Keratinocyte (primary cell): ENCODE measurements around the gene SPATS2. TPM values are rescaled to one million over a fixed set of nuclear protein-coding genes. Genes with fewer than 3 reads are reported as not detected.

Experiments used
- DNase-seq: peaks from one replicate; pipeline ENCODE4 v3.0.0-alpha.2; 2011; ENCODE audit warnings: low read depth, missing footprints, low spot score
- FAIRE-seq: peaks from 2 replicates; lab custom pipeline; 2011; peaks lifted over from hg19 to GRCh38; lab: Jason Lieb, UNC
- H2AFZ ChIP-seq: 2 replicates; pipeline ENCODE4 v1.6.0; 2012; ENCODE audit warnings: low read length, control low read depth, inconsistent platforms; ENCODE audit not compliant: control insufficient read depth
- H3K27ac ChIP-seq: 2 replicates; pipeline ENCODE4 v1.5.1; 2011; ENCODE audit warnings: low read length; ENCODE audit not compliant: control insufficient read depth, insufficient read depth
- H3K27me3 ChIP-seq: 3 replicates; pipeline ENCODE4 v1.6.0; 2011; ENCODE audit warnings: low read length; ENCODE audit not compliant: control insufficient read depth, insufficient read depth; ENCODE audit errors: extremely low read depth
- H3K36me3 ChIP-seq, 2 experiments: 2 replicates in 1 of 2; 3 replicates in 1 of 2; pipeline ENCODE4 v1.5.1; 2011; ENCODE audit warnings: low read length in 2 of 2, mild to moderate bottlenecking in 1 of 2; ENCODE audit not compliant: control insufficient read depth in 2 of 2, insufficient read depth in 2 of 2; ENCODE audit errors: extremely low read depth in 1 of 2
- H3K4me1 ChIP-seq: 3 replicates; pipeline ENCODE4 v1.5.1; 2011; ENCODE audit warnings: low read length; ENCODE audit not compliant: control insufficient read depth, insufficient read depth; ENCODE audit errors: extremely low read depth
- H3K4me2 ChIP-seq: 3 replicates; pipeline ENCODE4 v1.6.0; 2011; ENCODE audit warnings: low read depth, low read length; ENCODE audit not compliant: control insufficient read depth, insufficient read depth; ENCODE audit errors: extremely low read depth
- H3K4me3 ChIP-seq, 3 experiments: fragments of 200-600 bp in 1 of 3; sonication (generic) in 1 of 3; 2 replicates in 2 of 3; 3 replicates in 1 of 3; pipeline ENCODE4 v1.5.1; 2011 to 2016; ENCODE audit warnings: low read length in 3 of 3, mild to moderate bottlenecking in 3 of 3, control low read depth in 2 of 3, inconsistent platforms in 1 of 3, low read depth in 1 of 3, mixed read lengths in 1 of 3, mixed run types in 1 of 3, moderate library complexity in 1 of 3; ENCODE audit not compliant: control insufficient read depth in 2 of 3, insufficient read depth in 2 of 3; ENCODE audit errors: extremely low read depth in 1 of 3
- H3K79me2 ChIP-seq: 2 replicates; pipeline ENCODE4 v1.6.0; 2012; ENCODE audit warnings: low read length; ENCODE audit not compliant: control insufficient read depth, insufficient read depth
- H3K9ac ChIP-seq: 3 replicates; pipeline ENCODE4 v1.6.0; 2011; ENCODE audit warnings: low read length; ENCODE audit not compliant: control insufficient read depth, insufficient read depth; ENCODE audit errors: extremely low read depth
- H3K9me1 ChIP-seq: 3 replicates; pipeline ENCODE4 v1.6.0; 2011; ENCODE audit warnings: low read length; ENCODE audit not compliant: control insufficient read depth, insufficient read depth; ENCODE audit errors: extremely low read depth
- H3K9me3 ChIP-seq: 2 replicates; pipeline ENCODE4 v1.5.1; 2012; ENCODE audit warnings: low read depth, low read length; ENCODE audit not compliant: control insufficient read depth
- H4K20me1 ChIP-seq: 3 replicates; pipeline ENCODE4 v1.6.0; 2011; ENCODE audit warnings: low read length; ENCODE audit not compliant: control insufficient read depth, insufficient read depth; ENCODE audit errors: extremely low read depth
- CTCF ChIP-seq, 3 experiments: IDR thresholded peaks in 1 of 3; conservative IDR thresholded peaks in 1 of 3; optimal IDR thresholded peaks in 1 of 3; 2 replicates in 2 of 3; 3 replicates in 1 of 3; pipeline versions ENCODE3 to v1.5.1; 2011; ENCODE audit warnings: low read length in 3 of 3, mild to moderate bottlenecking in 3 of 3, moderate library complexity in 2 of 3, control low read depth in 1 of 3, inconsistent platforms in 1 of 3; ENCODE audit not compliant: insufficient read depth in 2 of 3; ENCODE audit errors: extremely low read depth in 1 of 3
- EZH2 ChIP-seq: IDR thresholded peaks from one replicate; pipeline ENCODE4 v1.6.1; 2012; ENCODE audit warnings: inconsistent platforms, mild to moderate bottlenecking, low read length, moderate library complexity
- dilution Hi-C: fragments of 300-500 bp; cut with MboI; formaldehyde crosslinking; loops from one replicate; pipeline ENCODE4 v1.7.0; 2020; ENCODE audit warnings: low sequenced_read_pairs; ENCODE audit not compliant: extremely low pct_ligation_motif_present
- polyA plus RNA-seq, 5 experiments: library from polyadenylated mRNA; depleted of rRNA in 3 of 5; stranded (reverse) in 3 of 5; stranded (forward) in 1 of 5; unstranded in 1 of 5; fragments of >200 nt; gene quantifications; 1 replicate in 1 of 5; 2 replicates in 3 of 5; 3 replicates in 1 of 5; pipeline versions ENCODE4 v1.2.1 to v1.2.3, GENCODE V29; 2011 to 2012; ENCODE audit warnings: missing spikeins in 2 of 5, low read depth in 1 of 5, low replicate concordance in 1 of 5

SPATS2 gene
- polyA plus RNA-seq, 1 donor (not counting 4 experiments of a cell fraction or from before 2014, with no cell fraction given): 47.9 TPM

- no peak for FAIRE-seq
- H3K36me3 ChIP-seq: no peaks in the 10 kb centered on the region
- H3K27me3 ChIP-seq: peaks cover 66% of the 10 kb centered on the region
- peak overlapping the region in 1 of 3 experiments; percentile 41 for H3K4me3 ChIP-seq
- DNase-seq: no peak
- H4K20me1 ChIP-seq: no peaks in the 10 kb centered on the region
- H3K9ac ChIP-seq: no peak overlapping the region
- no peak overlapping the region for H2AFZ ChIP-seq
- H3K9me3 ChIP-seq: no peaks in the 10 kb centered on the region
- H3K4me2 ChIP-seq: peak overlapping the region; percentile 63
- no peaks in the 10 kb centered on the region for H3K9me1 ChIP-seq
- peaks cover 24% of the 10 kb centered on the region for H3K4me1 ChIP-seq
- TF ChIP-seq EZH2: no peak
- TF ChIP-seq CTCF (optimal IDR thresholded peaks at IDR 0.05 in 1 of 3, IDR thresholded peaks at IDR 0.05 in 1 of 3, conservative IDR thresholded peaks at IDR 0.05 in 1 of 3; ENCODE audit: extremely low read depth in 1 of 3, insufficient read depth in 2 of 3, low read length in 3 of 3): peak; percentile 78 to 96 (median 84)
- dilution Hi-C loops: no loop called here
- H3K27ac ChIP-seq: no peak overlapping the region
- H3K79me2 ChIP-seq: no peaks in the 10 kb centered on the region
Measured at GRCh38 chr12:49347311-49348193, 19.7 kb upstream of the SPATS2 start.

- H3K4me1 ChIP-seq: peaks cover 16% of the 10 kb centered on the region
- no peak overlapping the region for H3K4me2 ChIP-seq
- no peak for DNase-seq
- H3K9me1 ChIP-seq: no peaks in the 10 kb centered on the region
- H3K9me3 ChIP-seq: no peaks in the 10 kb centered on the region
- FAIRE-seq: no peak
- no peak overlapping the region for H2AFZ ChIP-seq
- dilution Hi-C loops: no loop called here
- H4K20me1 ChIP-seq: no peaks in the 10 kb centered on the region
- no peak for TF ChIP-seq EZH2
- TF ChIP-seq CTCF (optimal IDR thresholded peaks at IDR 0.05 in 1 of 3, IDR thresholded peaks at IDR 0.05 in 1 of 3, conservative IDR thresholded peaks at IDR 0.05 in 1 of 3; ENCODE audit: extremely low read depth in 1 of 3, insufficient read depth in 2 of 3, low read length in 3 of 3): no peak
- H3K79me2 ChIP-seq: no peaks in the 10 kb centered on the region
- H3K27ac ChIP-seq: no peak overlapping the region
- no peak overlapping the region for H3K9ac ChIP-seq
- H3K27me3 ChIP-seq: peaks cover 54% of the 10 kb centered on the region
- no peaks in the 10 kb centered on the region for H3K36me3 ChIP-seq
- H3K4me3 ChIP-seq: no peak overlapping the region
Measured at GRCh38 chr12:49348781-49349180, 18.5 kb upstream of the SPATS2 start.
